GM19468 (cell line): Measurements from ENCODE around the gene ALLC.
"Not testable (repeated sequence)": the region's sequence is repeated elsewhere in the genome, so short reads cannot be mapped to it uniquely, and the experiment has no call there.

Experiments used
- ATAC-seq: cut with Tn5 transposase; IDR thresholded peaks from one replicate; pipeline ENCODE4 v1.9.1; 2021; ENCODE audit warnings: mild to moderate bottlenecking, moderate library complexity, moderate number of reproducible peaks; ENCODE audit not compliant: unreplicated experiment; ENCODE audit errors: extremely low read depth

Gene ALLC

DNA sequence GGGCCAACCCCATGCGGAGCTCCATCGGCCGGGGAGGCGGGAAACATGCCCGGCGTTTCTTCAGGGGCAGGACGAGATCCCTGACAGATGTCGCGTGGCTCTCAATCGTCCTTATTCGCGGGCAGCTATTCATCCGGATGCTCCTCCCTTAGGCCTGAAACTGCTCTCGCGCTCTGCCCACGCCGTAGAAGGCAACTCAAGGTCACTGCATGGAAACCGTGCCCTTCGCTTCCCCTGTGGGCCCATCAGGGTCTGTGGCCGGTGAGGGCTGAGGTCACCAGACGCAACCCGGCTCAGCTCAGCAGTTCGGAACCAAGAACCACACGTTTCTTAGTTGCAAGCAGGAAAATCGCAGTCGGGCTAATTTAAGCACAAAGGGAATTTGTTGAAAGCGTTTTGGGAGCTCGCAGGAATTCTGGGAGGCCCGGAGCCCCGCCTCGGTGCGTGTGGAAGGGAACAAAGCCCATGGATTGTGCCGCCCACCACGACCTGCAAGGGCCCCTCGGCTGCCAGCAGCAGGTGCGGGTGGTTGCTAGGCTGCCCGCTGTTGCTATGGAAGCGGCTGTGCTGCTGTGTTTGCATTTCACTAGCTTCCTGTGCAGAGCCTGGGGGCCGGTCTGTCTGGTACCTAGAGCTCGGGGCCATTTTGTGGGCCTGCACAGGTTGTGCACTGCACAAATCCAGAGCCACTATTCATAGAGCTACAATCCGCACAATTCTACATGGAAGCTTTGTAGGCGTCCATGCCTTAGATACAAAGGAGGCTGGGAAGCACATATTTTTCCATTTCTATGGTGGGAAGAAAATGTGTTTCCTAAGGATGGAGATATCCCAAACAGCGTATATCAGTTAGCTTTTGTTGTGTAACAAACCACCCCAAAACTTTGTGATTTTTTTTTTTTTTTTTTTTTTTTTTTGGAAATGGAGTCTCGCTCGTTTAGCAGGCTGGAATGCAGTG lies 6.0 kb upstream of the ALLC start:
- ATAC-seq = peak; percentile 82

DNA sequence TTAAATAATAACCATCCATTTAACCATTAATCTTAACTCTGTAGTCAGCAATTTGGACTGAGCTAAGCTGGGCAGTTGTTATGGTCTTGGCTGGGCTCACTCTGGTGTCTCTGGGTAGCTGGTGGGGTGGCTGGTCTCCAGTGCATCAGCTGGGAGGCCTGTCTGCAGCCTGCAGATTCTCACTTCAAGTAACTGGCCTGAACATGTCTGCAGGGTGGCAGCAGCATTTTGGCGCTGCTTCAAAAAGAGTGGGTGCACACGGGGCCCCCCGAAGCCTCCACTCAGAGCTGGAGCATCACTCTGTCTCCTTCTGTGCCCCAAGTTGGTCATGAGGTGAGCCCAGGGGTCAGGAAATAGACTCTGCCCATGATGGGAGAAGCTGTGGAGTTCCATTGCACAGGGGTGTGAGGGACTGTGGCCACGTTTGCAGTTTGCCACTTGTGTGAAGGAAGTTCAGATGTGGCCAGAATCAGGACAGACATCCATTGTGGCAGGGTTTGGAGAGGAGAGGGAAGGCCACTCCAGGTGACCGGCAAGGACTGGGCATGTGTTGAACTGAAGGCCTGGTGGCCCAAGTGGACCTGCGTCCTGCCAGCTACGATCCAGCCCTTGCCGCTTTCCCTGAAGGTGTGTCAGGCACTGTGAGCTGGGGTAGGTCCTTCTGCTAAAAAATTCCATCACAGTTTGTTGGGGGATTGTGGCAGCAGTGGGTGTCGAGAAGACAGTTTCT lies 4.9 kb upstream of the ALLC start:
- no peak for ATAC-seq

DNA sequence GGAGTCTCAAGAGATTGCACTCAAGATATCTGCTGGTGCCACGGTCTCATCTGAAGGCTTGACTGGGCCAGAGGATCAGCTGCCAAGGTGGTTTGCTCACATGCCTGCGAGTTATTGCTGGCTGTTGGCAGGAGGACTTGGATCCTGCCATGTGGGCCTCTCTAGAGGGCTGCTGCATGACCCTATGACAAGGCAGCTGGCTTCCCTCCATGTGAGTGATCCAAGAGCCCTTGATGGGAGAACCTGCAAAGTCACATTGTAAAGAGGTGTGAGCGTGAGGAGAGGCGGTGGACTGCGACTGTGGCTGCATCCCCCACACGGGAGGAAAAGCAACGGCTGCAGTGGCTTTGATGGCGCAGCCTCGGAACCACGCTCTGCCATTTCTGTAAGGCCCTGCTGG lies 4.0 kb upstream of the ALLC start:
- ATAC-seq = no peak

DNA sequence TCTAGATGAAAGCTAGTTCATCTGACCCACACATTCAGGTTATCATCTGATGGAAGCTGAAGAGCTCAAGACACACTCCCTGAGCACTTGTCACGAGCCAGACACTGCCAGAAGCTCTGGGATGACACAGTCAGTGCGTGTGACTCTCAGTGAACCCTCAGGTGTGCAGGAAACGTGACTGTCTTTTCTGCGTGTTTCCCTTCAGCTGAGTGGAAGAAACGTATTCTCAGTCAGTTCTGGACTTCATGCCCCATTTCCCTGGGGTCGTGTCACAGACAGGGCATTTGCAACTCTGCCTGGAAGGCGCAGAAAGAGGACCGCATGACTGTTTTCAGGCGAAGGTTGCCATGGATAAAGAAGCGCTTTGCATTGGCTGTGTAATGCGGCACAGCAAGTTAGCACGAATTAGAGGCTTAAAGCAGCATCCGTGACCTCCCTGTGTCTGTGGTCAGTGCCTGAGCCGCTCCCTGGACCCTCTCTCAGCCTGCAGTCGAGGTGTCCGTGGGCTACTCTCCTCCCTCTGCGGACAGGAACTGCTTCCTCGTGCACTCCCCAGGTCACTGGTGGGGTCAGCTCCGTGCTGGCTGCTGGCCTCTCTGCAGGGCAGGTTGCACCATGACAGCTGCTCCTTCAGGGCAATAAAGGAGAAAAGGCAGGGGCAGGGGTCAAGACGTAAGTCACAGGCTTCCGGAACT lies 3.3 kb upstream of the ALLC start:
- ATAC-seq = no peak

DNA sequence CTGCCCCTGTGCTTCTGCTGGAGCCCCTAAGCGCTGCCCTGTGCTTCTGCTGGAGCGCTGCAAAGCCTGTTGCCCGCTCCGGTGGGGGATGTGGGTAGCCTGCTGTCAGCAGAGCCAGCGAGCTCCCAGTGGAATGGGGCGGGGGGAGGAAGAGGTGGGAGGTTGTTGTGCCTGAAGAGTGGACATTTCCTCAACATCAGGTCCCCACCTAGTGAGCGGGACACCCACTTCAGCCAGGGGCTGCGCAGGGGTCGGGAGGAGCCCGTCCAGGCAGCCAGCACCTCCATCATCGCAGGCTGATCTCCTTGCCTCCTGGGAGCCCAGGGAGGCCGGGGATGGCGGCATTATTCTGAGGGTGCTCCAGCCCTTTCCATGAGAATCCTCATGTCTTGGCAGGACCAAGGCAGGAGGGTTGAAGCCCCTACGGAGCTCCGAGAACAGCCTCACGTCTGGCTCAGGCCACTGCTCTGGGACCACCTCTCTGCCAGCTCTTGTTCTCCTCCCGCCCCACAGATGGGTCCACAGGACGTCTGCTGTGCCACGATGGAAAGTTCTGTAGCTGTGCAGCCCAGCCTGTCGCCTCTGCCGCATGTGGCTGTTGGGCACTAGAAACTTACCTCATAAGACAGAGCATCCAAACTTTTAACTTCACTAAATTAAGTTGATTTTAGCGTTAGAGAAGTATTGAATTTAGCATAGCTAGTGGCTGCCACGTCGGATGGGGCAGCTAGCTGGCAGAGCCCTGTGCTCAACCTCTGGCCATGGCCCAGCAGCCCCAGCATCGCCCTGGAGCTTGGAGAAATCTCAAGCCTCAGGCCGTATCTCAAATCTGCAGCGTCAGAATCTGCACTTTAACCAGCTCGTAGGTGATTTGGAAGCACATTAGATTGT lies 1.9 kb upstream of the ALLC start:
- no peak for ATAC-seq

DNA sequence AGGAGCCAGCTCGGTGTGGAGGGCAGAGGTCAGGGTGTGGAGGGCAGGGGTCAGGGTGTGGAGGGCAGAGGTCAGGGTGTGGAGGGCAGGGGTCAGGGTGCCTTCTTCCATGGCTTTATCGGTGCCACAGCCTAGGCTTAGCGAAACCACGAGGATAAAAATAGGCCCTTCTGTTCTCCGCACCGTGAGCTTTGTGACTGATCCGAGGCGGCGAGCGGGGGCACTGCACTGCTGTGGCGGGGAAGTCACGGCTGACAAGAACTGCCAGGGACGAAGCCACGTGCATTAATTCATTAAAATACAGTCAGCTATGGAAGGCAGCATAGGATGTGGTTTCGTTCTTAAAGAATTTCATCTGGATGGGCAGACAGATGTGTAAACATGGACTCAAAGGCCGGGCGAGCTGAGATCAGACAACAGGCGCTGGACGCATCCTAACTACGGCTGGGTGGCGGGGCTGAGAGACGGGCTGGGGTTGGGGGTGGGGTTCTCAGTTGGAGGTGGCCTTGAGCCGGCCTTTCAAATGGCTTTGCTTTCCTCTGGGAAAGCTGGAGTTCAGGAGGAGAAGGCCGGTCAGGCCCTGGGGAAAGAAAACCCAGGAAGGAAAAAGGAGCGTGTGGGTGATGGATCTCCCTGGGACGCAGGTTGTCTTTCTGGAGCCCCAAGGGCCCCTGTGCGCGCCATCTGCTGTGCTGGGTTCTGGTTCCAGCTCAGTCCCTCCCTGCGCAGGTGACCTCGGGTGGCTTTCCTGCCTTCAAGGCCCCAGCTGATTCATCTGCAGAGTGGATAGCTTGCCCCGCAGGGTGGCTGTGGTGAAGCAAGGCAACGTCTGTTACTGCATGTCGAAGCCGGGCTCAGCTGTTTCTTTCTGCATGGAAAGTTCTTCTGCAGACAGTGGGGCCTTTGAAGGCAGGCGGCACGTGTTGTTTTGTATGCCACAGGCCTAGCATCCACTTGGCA lies 958 bp upstream of the ALLC start:
- ATAC-seq = no peak

DNA sequence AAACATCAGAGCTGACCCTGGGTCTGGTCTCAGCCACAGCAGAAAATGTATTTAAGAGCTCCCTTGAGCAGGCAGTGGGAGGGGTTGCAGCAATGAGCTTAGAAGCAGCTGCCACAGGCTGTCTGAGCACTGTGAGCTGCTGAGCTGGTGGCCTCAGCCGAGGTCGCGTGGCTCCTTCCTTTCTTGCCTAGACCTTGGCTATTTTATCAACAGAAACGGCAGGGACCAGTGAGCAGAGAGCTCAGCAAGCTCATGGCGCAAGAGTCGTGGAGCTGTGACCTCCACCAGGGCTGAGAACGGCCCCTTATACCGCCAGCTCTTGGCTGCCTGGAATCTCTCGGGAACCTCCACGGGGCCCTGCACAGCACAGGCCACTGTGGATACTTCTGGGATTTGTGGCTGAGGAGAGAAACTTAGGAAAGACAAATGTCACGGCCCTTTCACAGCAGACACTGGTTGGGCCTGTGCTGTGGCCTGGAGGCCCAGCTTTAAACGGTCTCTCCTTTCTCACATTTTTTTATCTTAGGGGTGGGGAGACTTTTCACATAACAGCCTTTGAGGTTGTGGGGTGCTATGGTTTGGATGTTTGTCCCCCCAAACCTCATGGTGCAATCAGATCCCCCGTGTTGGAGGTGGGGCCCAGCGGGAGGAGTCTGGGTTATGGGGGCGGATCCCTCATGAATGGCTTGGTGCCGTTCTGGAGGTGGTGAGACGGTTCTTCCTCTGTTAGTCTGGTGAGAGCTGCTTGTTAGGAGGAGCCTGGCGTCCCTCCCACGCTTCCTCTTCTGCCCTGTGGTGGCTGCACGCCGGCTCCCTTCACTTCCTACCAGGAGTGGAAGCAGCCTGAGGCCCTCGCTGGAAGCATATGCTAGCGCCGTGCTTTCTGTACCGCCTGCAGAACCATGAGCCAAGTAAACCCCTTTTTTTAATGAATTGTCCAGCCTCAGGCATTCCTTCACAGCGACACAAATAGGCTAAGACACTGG lies 1.7 kb downstream of the ALLC start:
- ATAC-seq = no peak

DNA sequence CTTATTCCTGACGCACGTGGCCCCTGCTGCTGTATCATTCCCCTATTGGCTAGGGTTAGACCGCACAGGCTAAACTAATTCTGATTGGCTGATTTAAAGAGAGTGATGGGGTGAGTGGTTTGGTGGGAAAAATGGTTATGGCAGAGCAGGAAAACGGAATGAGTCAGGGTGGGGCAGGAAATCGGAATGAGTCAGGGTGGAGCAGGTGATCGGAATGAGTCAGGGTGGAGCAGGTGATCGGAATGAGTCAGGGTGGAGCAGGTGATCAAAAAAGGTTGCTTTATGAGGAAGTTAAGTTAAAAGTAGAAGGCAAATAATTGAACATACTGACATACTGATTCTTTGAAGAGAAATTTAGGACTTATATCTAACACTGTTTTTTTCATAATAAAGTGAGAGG lies 2.6 kb downstream of the ALLC start:
- ATAC-seq = not testable (repeated sequence)

DNA sequence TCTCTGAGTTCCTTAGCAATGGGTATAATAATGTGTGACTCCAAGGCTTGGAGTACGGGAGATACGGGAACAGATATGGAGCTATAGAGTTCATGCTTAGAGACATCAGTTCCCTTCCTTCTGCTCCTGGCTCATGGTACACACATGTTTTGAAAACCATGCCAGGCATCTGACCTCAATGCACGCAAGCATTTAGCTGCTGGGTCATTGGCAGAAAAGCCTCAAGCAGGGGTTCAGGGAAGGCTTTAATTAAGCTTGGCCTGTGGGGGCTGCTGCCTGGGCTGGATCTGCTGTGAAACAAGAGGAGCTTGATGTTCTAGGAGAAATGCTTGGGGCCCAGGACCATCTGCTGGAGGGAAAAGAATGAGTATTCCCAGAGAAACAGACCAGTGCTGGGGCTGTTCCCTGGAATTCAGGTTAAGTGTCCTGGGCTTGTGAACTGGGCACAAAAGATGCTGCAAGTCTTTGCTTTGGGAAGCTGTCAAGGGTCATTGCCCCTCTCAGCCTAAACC lies 3.2 kb downstream of the ALLC start:
- ATAC-seq = no peak

DNA sequence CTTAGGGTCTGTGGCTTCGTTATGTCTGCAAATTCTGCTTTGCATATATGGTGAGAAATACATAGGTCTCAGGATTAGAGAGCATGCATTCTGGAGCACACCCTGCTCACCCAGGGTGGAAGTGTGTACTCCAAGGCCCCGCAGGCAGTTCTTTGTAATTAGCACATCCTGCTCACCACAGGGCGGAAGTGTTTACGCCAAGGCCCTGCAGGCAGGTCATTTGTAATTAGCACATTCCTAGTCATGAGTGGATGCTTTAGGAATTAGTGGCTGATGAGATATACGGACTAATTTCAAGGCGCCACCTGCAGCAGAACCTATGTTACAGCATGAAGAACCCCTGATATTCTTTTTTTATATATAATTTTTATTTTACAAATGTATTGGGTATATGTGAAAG lies 4.2 kb downstream of the ALLC start:
- ATAC-seq = no peak

DNA sequence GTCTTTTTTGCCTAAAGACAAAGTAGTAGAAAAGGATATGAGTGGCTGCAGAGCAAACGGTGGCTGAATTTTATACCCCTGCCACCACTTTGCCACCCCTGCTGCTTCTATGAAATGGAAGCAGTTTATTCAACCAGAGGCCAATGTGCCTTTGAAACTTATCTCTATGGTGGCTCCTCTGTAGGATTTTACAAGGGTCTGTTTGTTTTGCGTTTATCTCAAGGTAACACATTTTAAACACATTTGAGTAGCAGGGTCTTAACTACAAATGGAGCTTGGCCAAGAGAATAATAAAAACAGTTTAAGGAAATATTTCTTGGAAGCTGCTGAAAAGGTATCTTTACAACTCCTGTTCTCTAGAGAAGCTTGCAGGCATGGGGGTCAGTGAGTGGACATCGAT lies 6.1 kb downstream of the ALLC start:
- no peak for ATAC-seq

DNA sequence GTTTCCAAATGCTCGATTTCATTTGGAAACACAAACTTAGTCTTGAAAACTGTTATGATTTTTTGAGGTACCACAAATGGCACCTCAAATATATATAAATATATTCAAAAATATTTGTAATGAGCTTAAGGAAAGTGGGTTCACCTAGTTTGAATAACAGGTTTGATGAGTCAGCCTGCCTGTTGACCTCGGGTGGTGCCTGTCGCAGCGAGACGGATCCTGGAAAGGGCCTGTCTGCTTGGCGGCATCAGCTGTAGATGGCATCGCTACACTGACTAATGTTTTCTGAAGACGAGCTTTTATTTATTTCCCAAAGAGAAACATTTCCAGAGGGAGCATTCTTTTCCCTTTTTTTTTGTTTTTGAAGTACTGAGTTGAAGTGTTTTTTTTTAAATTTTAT lies 6.9 kb downstream of the ALLC start:
- no peak for ATAC-seq

DNA sequence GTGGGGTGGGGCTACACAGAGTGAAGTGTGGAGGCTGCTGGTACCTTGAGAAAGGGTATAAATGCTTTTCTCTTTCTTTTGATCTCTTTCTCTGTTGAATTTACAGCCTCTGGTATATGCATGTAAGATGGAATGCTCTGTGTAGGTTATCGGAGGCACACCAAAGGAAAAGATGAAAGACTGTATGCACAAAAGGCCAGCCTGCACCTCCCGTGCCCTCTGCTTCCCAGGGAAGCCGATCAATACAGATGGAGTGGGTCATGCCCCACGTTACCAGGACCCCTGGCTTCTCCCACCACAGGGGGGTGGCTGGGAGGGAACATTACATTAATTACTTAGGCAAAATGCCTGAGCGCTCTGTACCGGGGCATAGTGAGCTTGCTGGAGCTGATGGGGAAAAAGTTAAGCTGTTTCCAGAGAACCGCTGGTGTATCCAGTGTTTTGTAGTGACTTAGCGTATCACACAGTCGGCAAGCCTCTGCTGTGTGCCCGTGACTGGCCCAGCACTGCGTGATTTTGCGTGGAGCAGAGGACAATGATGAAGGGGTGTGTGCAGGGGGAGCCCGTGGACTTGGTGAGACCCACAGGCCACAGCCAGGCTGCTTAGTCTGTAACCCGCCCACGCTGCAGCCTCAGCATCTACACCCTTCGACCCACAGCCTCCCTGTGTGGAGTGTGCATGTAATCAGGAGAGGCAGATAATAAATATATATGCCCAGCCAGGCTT lies 8.0 kb downstream of the ALLC start:
- ATAC-seq = no peak

DNA sequence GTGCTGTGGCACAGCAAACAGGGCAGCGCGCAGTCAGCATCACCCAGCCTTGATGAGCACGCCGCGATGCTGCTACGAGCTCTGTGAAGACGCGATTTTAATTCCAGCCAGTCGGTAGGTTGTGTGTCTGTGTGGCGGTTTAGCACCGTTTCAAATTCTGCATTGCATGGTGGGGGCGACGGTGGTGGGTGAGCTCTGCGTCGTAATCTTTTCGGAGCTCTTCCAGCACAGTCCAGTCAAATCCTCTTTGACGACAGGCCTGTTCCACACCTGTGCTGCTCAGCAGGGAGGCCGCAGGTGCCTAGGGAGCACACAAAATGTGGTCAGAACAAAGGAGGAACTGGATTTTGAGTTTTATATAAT lies 8.6 kb downstream of the ALLC start:
- no peak for ATAC-seq

DNA sequence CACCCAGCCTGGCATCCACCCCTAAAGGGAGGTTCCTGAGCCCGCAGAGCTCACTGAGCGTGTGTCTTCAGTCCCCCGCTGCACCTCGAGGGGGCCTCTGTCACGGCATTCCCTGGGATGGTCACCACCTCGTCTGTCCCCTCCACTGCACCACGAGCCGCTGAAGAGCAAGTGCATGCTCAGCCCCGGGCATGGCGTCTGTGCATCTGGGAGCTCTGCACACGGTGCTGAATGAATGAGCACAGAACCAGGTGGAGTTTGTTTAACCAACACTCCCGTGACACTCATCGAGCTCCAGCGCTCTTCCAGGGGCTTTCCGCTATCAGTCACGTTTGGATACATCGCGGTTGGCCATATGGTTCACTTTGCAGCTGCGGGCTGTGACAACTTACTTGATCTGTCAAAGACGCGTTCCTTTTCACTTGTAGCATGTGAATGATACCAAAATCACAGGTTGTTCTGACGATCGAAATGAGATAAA lies 9.2 kb downstream of the ALLC start:
- ATAC-seq = no peak

DNA sequence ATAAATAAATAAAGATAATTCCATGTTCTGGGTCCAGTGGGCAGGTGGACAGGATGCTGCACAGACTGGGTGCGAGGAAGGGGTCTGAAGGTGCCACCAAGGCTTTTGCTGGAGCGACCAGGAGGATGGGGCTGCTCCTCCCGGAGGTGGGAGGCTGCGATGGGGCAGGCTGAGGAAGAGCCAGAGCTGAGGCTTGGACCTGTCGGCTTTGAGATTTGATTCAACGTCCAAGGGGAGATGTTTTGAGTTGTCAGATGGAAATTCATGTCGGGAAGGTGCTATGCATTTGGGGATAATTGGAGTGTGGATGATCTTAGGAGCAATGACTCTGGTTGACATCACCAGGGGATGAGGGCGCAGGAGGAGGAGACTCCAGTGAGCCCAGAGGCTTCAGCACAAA lies 11.7 kb downstream of the ALLC start:
- no peak for ATAC-seq

DNA sequence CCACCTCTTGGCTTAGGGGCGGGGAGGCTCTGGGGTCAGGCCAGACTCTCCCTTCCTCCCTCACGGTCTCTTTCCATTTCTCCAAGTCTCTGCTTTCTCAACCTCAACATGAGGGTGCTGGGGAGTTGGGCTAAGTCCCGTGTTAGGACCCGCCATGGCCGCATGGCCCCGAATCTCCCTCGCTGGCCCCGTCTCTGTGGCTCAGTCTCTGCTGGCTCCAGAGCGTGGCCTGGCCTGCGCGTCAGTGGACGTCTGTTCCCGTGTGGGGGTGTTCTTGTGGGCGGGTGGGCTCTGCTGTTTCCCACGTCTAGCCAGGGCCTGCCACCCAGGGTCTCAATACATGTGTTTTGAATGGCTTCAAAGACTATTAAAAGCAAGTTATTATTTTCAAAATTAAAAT lies 12.4 kb downstream of the ALLC start:
- no peak for ATAC-seq
